AG04449 (cell line): ENCODE measurements around the gene AKAP6.

Source experiments
- CTCF ChIA-PET: fragments of 350-600 bp; formaldehyde crosslinking; extraction: SDS; loops from one replicate; lab custom pipeline; 2021; ENCODE audit warnings: antibody characterized with exemption; lab: Yijun Ruan, JAX
- POLR2A ChIA-PET: fragments of 400-600, 350-600 bp; formaldehyde crosslinking; extraction: SDS; loops from one replicate; lab custom pipeline; 2020; ENCODE audit warnings: antibody characterized with exemption, inconsistent platforms; lab: Yijun Ruan, JAX
- DNase-seq: peaks from one replicate; pipeline ENCODE4 v3.0.0-alpha.2; 2010; ENCODE audit warnings: low read depth, low spot score
- H3K4me3 ChIP-seq: 2 replicates; pipeline ENCODE4 v1.5.1; 2011; ENCODE audit warnings: low read depth, mild to moderate bottlenecking, control low read depth, low read length
- CTCF ChIP-seq: IDR thresholded peaks from one replicate; pipeline ENCODE4 v1.5.1; 2011; ENCODE audit warnings: mild to moderate bottlenecking, moderate library complexity, low read length, control low read depth, inconsistent platforms; ENCODE audit not compliant: insufficient read depth; ENCODE audit errors: missing control alignments

The AKAP6 gene

GRCh38 chr14:32820682-32821081 is 491.6 kb downstream of the AKAP6 start:
- no peak for TF ChIP-seq CTCF
- ChIA-PET CTCF (no interaction called here), POLR2A (no interaction called here)
- DNase-seq, result no peak
- no peak overlapping the region for H3K4me3 ChIP-seq

- TF ChIP-seq CTCF, result no peak
- ChIA-PET CTCF (no interaction called here), POLR2A (no interaction called here)
- DNase-seq, result no peak
- H3K4me3 ChIP-seq, result no peak overlapping the region
Measured at GRCh38 chr14:32821964-32822653, 493.0 kb downstream of the AKAP6 start.

- no peak overlapping the region for H3K4me3 ChIP-seq
- POLR2A ChIA-PET, result no interaction called here
- TF ChIP-seq CTCF, result no peak
- CTCF ChIA-PET, result no interaction called here
- no peak for DNase-seq
Measured at GRCh38 chr14:32823706-32824105, 494.6 kb downstream of the AKAP6 start.

- no peak for DNase-seq
- POLR2A ChIA-PET, result no interaction called here
- no peak overlapping the region for H3K4me3 ChIP-seq
- no peak for TF ChIP-seq CTCF
- CTCF ChIA-PET, result no interaction called here
Measured at GRCh38 chr14:32824195-32824594, 495.1 kb downstream of the AKAP6 start.

- CTCF ChIA-PET, result no interaction called here
- no peak overlapping the region for H3K4me3 ChIP-seq
- TF ChIP-seq CTCF, result no peak
- POLR2A ChIA-PET, result no interaction called here
- DNase-seq, result no peak
Measured at GRCh38 chr14:32825058-32825457, 496.0 kb downstream of the AKAP6 start.

- POLR2A ChIA-PET, result no interaction called here
- no peak for TF ChIP-seq CTCF
- DNase-seq, result no peak
- H3K4me3 ChIP-seq, result no peak overlapping the region
- CTCF ChIA-PET, result no interaction called here
Measured at GRCh38 chr14:32826404-32827082, 497.4 kb downstream of the AKAP6 start.
